ENCODE data around the gene SPECC1.
"Not testable (repeated sequence)": the region's sequence is repeated elsewhere in the genome, so short reads cannot be mapped to it uniquely, and the experiment has no call there.

SPECC1 gene

DNA sequence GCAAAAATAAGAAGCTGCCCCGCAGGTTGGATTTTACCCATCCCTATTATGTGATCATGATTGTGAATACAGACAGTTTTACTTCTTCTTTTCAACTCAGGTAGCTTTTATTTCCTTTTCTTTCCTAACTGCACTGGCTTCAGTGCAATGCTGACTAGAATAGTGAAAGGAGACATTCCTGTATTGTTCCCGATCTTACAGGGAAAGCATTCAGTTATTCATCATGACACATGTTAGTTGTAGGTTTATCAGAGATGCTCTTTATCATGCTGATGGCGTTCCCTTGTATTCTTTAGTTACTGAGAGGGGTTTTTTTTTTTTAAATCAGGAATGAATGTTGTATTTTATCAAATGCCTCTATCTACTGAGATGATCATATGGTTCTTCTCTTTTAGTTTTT is 343.4 kb downstream of the SPECC1 start:
- DNase-seq: not testable (repeated sequence)

DNA sequence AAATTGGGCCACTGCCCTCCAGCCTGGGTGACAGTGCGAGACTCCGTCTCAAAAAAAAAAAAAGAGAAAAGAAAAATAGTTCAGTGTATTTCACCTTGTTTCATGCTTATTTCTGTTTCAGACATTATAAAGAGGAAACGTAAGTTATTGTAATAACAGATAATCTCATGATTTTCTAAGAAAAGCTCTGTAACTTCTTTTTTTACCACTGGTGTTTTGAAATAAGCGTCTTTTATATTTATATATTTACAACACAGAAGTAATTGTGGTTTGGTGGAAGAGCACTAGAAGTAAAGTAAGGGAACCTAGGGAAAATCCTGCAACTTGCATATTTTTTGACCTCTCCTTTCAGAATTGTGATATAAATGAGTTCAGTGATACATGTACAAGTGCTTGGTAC is 354.7 kb downstream of the SPECC1 start:
- not testable (repeated sequence) for DNase-seq
